ENCODE measurements around the gene ALK.

ALK gene

DNA sequence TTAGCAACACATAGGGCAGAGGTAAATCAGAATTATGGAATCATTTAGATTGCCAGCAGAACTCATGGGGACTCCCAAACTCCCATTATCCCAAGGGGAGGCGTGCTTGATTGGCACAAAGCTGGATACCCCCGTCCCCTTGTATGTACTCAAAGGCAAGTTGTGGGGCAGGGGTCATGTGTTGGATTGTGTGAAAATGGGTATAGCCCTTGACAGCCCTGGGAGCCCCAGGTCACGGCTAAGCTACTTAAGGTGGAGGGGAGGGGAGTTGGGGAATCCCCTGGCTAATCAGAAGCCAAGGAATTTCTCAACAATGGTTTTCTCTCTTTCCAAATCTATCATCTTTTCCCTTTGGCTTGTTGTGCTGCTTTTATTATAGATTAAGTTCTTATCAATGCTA is 773.4 kb downstream of the ALK start:
- DNase-seq = no peak
- TF ChIP-seq POLR2A (IDR thresholded peaks at IDR 0.05; ENCODE audit: low read length) (no peak), GATA1 (IDR thresholded peaks at IDR 0.05; ENCODE audit: low read depth, low read length) (no peak)

DNA sequence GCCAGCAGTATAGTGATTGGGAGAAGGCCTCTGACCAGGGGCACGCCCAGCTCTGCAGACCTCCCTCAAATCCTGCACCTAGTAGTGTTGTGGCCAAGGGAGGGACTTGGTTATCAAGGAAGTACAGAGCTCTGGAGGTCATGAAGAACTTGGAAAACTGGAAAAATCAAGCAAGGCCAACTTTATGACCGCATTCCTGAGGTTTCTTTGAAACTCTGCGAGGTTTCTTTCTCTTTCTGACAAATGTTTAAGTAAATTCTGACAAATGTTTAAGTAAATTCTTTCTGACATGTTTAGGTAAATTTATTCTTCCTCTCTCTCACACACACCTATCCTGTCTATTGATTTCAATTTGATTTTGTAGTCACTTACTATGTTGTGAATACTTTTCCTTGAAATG is 775.2 kb downstream of the ALK start:
- no peak for DNase-seq
- no peak for TF ChIP-seq POLR2A (IDR thresholded peaks at IDR 0.05; ENCODE audit: low read length)
- no peak for TF ChIP-seq GATA1 (IDR thresholded peaks at IDR 0.05; ENCODE audit: low read depth, low read length)

DNA sequence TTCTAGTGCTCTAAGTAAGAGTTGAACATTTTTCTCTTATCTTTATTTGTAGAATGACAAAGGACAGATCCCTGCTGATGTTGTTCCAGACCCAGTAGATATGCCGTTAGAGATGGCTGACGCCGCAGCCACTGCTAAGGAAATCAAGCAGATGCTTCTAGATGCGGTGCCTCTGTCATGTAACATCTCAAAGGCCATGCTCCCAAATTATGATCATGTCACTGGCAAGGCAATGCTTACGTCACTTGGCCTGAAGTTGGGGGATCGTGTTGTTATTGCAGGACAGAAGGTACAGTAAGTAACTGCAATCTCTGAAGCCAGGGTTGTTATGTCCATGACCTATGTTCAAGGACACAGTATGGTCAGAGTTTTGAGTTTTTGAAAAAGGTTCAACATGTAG is 777.7 kb downstream of the ALK start:
- TF ChIP-seq POLR2A (IDR thresholded peaks at IDR 0.05; ENCODE audit: low read length) = no peak
- no peak for TF ChIP-seq GATA1 (IDR thresholded peaks at IDR 0.05; ENCODE audit: low read depth, low read length)
- DNase-seq = no peak
